C4-2B (cell line): ENCODE results near the gene CEP85.

Source experiments
- H3K27ac ChIP-seq: fragments of 450-650 bp; 2 replicates; pipeline ENCODE4 v1.5.1; 2017
- CTCF ChIP-seq: fragments of 450-650 bp; conservative IDR thresholded peaks from 2 replicates; pipeline ENCODE4 v1.5.1; 2017; ENCODE audit warnings: mild to moderate bottlenecking
- ZFX ChIP-seq: fragments of 450-650 bp; IDR thresholded peaks from 2 replicates; pipeline ENCODE4 v1.6.1; 2017

The CEP85 gene

DNA sequence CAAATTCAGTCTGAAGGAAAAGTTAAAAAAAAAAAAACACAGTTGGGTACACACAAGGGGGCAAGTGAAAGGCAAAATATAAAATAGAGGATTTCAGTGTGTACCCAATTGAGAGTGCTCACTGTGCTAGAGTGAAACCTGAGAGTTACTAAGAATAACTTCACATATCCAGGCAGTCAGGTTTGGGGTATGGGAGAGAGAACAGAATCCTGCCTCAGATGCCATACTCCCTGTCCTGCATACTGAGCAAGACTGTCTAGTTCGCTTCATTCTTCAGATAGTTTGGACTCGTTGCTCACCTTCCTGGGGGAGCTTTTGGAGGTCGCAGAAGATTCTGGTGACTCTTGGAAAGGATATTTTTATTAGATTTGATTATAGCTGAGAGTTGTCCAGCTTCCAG is 20.4 kb downstream of the CEP85 start:
- no peak for TF ChIP-seq ZFX
- no peak for TF ChIP-seq CTCF

GRCh38 chr1:26257222-26257621 is 23.2 kb downstream of the CEP85 start:
- H3K27ac ChIP-seq: no peak overlapping the region
- TF ChIP-seq ZFX: no peak
- no peak for TF ChIP-seq CTCF

More for the DNA sequence above, 20.4 kb downstream of the CEP85 start:
- no peak overlapping the region for H3K27ac ChIP-seq

GRCh38 chr1:26259005-26259404 is 25.0 kb downstream of the CEP85 start:
- H3K27ac ChIP-seq: no peak overlapping the region

DNA sequence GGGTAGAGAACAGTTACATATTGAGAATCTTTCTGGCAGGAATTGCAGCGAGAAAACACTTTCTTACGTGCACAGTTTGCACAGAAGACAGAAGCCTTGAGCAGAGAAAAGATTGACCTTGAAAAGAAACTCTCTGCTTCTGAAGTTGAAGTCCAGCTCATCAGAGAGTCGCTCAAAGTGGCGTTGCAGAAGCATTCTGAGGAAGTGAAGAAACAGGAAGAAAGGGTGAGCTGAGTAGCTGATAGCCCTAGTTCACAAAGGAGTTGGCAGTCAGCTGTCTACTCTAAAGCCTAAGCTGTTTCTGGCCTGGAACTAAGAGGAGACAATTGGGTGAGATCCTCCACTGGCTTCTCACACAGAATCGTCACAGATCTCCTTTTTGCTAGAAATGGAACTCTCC is 25.6 kb downstream of the CEP85 start:
- TF ChIP-seq ZFX (no peak), CTCF (no peak)
- H3K27ac ChIP-seq: no peak overlapping the region

More at GRCh38 chr1:26259005-26259404, 25.0 kb downstream of the CEP85 start:
- TF ChIP-seq CTCF (no peak), ZFX (no peak)

DNA sequence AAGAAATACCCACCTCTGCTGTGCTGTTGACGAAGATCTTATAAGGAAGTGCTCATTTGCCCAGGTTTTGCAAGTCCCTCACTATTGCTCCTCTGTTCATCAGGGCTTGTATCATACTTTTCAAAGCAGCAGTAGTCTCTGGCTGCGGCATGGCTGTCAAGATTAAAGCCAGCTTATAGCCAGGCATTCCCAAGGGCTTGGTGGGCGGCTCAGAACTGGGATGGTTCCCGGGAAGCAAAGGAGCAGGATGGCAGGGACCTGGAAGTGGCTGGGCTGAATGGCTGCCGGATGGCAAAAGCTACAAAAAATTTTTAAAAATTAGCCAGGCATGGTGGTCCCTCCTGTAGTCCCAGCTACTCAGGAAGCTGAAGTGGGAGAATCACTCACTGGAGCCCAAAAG is 29.2 kb downstream of the CEP85 start:
- TF ChIP-seq CTCF (no peak), ZFX (no peak)
- no peak overlapping the region for H3K27ac ChIP-seq

GRCh38 chr1:26265405-26265804 is 31.4 kb downstream of the CEP85 start:
- TF ChIP-seq ZFX (no peak), CTCF (no peak)
- no peak overlapping the region for H3K27ac ChIP-seq

- TF ChIP-seq ZFX (no peak), CTCF (no peak)
- H3K27ac ChIP-seq: no peak overlapping the region
Observed at GRCh38 chr1:26268290-26269197, 34.5 kb downstream of the CEP85 start.
